ENCODE measurements around the gene ELOF1.

GRCh38 chr19:11558881-11559828 lies at the start of gene ELOF1:
- TF ChIP-seq GATA2 (IDR thresholded peaks at IDR 0.05; ENCODE audit: low read depth, low read length) (peak; percentile 22; the same call in 1 of the 2 replicates), GATA3 (IDR thresholded peaks at IDR 0.05; ENCODE audit: low read depth, low read length) (no peak)
